ENCODE measurements around the gene UMAD1.

Gene UMAD1

GRCh38 chr7:7640221-7641128 lies at the start of gene UMAD1:
Gene UMAD1, plus strand, starts transcription at chr7:7640752. Its CDS starts 32,620 bp downstream, at chr7:7673372.
- peak; percentile 99 for FAIRE-seq

- FAIRE-seq, result peak; percentile 74
Measured at GRCh38 chr7:7595451-7595850, 45.1 kb upstream of the UMAD1 start.

- peak; percentile 39 for FAIRE-seq
Measured at GRCh38 chr7:7596176-7596575, 44.4 kb upstream of the UMAD1 start.

- FAIRE-seq, result no peak
Measured at GRCh38 chr7:7607010-7607409, 33.5 kb upstream of the UMAD1 start.

- no peak for FAIRE-seq
Measured at GRCh38 chr7:7609330-7609729, 31.2 kb upstream of the UMAD1 start.

- no peak for FAIRE-seq
Measured at GRCh38 chr7:7612519-7612918, 28.0 kb upstream of the UMAD1 start.

GRCh38 chr7:7613210-7613609 lies 27.3 kb upstream of the UMAD1 start:
- peak; percentile 58 for FAIRE-seq

GRCh38 chr7:7614018-7614741 lies 26.4 kb upstream of the UMAD1 start:
- no peak for FAIRE-seq

- no peak for FAIRE-seq
Measured at GRCh38 chr7:7617550-7617949, 23.0 kb upstream of the UMAD1 start.

GRCh38 chr7:7618410-7618809 lies 22.1 kb upstream of the UMAD1 start:
- FAIRE-seq, result no peak

- no peak for FAIRE-seq
Measured at GRCh38 chr7:7620236-7620635, 20.3 kb upstream of the UMAD1 start.

GRCh38 chr7:7620644-7621210 lies 19.8 kb upstream of the UMAD1 start:
- FAIRE-seq, result no peak

GRCh38 chr7:7628476-7628875 lies 12.1 kb upstream of the UMAD1 start:
- no peak for FAIRE-seq

GRCh38 chr7:7630626-7631329 lies 9.8 kb upstream of the UMAD1 start:
- no peak for FAIRE-seq

- no peak for FAIRE-seq
Measured at GRCh38 chr7:7639421-7639820, 1.1 kb upstream of the UMAD1 start.

- FAIRE-seq, result no peak
Measured at GRCh38 chr7:7639847-7640220, 718 bp upstream of the UMAD1 start.

- FAIRE-seq, result no peak
Measured at GRCh38 chr7:7641129-7641663, 644 bp downstream of the UMAD1 start.

GRCh38 chr7:7642081-7642480 lies 1.5 kb downstream of the UMAD1 start:
- FAIRE-seq, result no peak

- FAIRE-seq, result no peak
Measured at GRCh38 chr7:7647495-7648036, 7.0 kb downstream of the UMAD1 start.

- no peak for FAIRE-seq
Measured at GRCh38 chr7:7650682-7651206, 10.2 kb downstream of the UMAD1 start.

GRCh38 chr7:7651479-7651878 lies 10.9 kb downstream of the UMAD1 start:
- FAIRE-seq, result no peak
